ENCODE measurements around the gene ADAMTSL1.

The ADAMTSL1 gene

DNA sequence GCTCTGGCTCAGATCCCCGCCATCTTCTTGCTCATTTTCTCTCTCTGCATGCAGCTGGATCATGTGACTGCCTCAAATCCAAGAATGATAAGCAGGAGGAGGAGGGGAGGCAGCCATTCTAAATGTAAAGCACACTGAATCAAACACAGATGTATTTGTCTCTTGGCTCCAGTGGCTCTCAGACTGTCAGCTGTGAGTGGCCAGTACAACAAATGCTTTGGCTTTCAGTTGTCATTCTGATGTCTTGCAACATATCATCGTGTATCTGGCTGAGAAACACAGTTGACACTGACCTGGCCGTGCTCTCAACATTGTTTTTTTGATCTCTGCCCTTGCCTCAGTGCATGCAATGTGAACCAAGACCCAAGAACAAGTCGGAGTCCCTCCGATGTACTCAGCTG, 233.1 kb downstream of the ADAMTSL1 start:
- Mint-ChIP-seq H3K36me3 (ENCODE audit: low read depth) (no peaks in the 10 kb centered on the region), H3K27ac (no peak overlapping the region), H3K27me3 (no peaks in the 10 kb centered on the region), H3K4me3 (no peak overlapping the region), H3K4me1 (ENCODE audit: low read depth) (no peaks in the 10 kb centered on the region), H3K9me3 (no peaks in the 10 kb centered on the region)

DNA sequence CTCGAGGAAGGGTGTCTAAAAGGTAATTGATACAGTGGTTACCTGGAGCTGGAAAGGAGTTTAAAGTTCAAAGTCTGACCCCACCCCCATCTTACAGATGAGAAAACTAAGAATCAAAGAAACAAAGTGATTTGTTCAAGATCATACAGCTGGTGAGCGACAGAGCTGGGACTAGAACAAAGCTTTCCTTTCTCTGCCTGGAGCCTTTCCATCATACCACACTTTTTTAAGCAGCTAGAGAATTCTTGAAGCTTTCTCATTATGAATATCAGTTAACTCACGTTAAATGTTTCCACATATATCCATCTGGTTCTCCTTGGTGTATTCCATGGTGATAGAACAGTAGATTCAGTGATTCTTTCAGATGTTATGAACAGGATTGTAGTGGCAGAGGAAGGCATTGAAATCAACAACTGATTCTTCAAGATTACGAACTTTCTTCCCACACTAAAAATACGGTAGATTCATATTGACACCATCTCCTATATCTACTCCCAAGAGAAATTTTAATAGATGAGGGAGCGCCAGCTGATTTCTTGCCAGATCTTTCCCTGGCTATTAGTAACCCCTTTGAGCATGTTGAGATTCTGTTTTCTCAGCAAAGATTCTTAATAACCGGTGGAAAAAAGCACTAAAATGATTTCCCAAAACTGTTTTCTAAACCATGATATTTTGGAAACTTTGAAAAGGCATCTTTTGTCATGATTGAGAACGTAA, 233.7 kb downstream of the ADAMTSL1 start:
- no peaks in the 10 kb centered on the region for H3K36me3 Mint-ChIP-seq (ENCODE audit: low read depth)
- H3K27ac Mint-ChIP-seq: no peak overlapping the region
- H3K4me1 Mint-ChIP-seq (ENCODE audit: low read depth): no peaks in the 10 kb centered on the region
- H3K9me3 Mint-ChIP-seq: no peaks in the 10 kb centered on the region
- no peaks in the 10 kb centered on the region for H3K27me3 Mint-ChIP-seq
- H3K4me3 Mint-ChIP-seq: no peak overlapping the region

DNA sequence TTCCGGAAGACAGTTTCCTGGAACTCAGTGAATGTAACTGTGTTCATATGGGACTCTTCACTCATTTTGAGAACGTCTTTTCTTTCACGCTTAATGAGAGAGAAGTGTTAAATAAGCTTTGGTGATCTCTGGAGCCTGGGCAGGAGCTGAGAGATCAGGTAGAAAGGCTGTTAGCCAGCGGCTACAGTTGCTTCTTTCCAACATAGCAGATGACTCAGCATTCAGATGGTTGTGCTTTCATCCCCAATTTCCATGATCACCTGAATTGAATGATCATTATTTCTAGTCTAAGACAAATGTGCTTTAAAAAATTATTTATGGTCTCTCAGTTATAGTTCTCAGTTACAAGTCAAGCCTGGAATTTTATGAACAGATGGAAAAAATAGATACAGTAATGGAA, 234.5 kb downstream of the ADAMTSL1 start:
- Mint-ChIP-seq H3K4me3 (no peak overlapping the region), H3K4me1 (ENCODE audit: low read depth) (no peaks in the 10 kb centered on the region), H3K9me3 (no peaks in the 10 kb centered on the region), H3K27me3 (no peaks in the 10 kb centered on the region), H3K36me3 (ENCODE audit: low read depth) (no peaks in the 10 kb centered on the region), H3K27ac (no peak overlapping the region)

DNA sequence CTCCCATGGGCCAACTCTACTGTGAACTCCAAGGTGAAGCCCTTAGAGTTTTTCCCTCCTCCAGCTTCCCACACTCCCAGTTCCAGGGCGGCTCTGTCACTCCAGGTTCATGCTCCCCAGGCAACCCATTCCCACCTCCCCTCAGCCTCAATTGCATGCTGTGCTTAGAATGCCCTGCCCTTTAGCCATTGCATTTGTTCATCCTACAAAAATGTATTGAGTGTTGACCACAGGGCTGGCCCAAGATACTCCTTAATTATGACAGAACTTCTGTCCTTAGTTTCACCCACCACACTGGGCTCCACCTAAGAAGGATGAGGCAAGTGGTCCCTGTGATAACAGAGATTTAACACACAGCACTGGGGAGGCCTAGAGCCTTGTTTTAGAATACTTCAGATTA, 236.1 kb downstream of the ADAMTSL1 start:
- Mint-ChIP-seq H3K27me3 (no peaks in the 10 kb centered on the region), H3K27ac (no peak overlapping the region), H3K36me3 (ENCODE audit: low read depth) (no peaks in the 10 kb centered on the region), H3K4me3 (no peak overlapping the region), H3K4me1 (ENCODE audit: low read depth) (no peaks in the 10 kb centered on the region), H3K9me3 (no peaks in the 10 kb centered on the region)

DNA sequence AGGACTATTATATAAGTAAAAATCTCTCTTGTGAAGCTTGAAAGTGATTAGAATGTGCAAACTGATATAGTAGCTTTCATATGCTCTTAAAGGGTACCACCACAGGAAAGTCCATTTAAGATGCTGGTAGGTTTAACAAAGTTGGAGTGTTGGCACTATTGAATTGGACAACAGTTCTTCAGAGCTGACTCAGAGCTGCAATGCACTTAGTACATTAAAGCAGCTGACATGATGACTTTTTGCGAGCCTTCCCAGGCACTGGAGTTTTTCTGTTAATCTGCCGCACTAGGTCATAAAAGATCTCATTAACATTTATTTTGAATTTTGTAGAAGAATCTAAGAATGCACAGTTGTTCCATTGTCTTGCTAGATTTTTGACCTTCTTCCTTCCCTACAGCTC, 243.8 kb downstream of the ADAMTSL1 start:
- Mint-ChIP-seq H3K4me1 (ENCODE audit: low read depth) (no peaks in the 10 kb centered on the region), H3K36me3 (ENCODE audit: low read depth) (no peaks in the 10 kb centered on the region), H3K9me3 (no peaks in the 10 kb centered on the region), H3K27me3 (no peaks in the 10 kb centered on the region), H3K4me3 (no peak overlapping the region), H3K27ac (no peak overlapping the region)

DNA sequence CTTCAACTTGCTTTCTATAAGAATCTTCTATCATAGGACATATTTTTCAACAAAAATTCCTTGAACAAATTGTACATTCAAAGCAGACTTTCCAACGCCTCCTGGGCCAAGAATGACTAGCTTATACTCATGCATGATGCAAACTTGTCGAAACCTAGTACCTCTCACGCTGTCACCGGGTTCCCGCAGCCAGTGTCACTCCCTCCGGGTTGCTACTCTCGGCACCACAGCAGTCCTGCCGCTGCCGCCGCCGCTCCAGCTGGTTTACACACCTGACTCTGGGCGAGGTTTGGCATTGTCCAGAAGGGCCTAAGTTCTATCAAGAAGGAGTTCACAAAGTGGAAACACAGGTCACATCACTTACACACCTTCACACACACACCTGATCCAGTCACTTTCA, 244.4 kb downstream of the ADAMTSL1 start:
- H3K4me1 Mint-ChIP-seq (ENCODE audit: low read depth): no peaks in the 10 kb centered on the region
- H3K4me3 Mint-ChIP-seq: no peak overlapping the region
- H3K9me3 Mint-ChIP-seq: no peaks in the 10 kb centered on the region

DNA sequence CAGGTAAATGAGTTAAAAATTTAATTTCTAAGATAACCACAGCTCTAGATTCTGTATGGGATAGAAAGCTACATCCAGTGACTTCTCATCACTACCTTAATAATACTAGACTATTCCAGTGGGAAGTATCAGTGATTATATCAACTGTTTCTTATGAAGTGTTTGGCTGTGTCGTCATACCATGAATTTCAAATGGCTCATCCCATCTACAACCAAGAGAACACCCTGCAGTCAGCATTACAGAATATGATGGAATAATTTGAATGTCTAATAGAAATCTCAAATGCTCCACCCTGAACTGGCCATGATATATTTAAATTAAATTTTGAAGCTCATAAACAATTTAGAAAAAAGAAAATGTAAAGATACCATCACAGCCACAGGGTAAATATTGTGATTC, 245.0 kb downstream of the ADAMTSL1 start:
- Mint-ChIP-seq H3K4me3 (no peak overlapping the region), H3K27ac (no peak overlapping the region), H3K9me3 (no peaks in the 10 kb centered on the region), H3K27me3 (no peaks in the 10 kb centered on the region), H3K4me1 (ENCODE audit: low read depth) (no peaks in the 10 kb centered on the region), H3K36me3 (ENCODE audit: low read depth) (no peaks in the 10 kb centered on the region)

More for the DNA sequence above, 244.4 kb downstream of the ADAMTSL1 start:
- Mint-ChIP-seq H3K27ac (no peak overlapping the region), H3K27me3 (no peaks in the 10 kb centered on the region), H3K36me3 (ENCODE audit: low read depth) (no peaks in the 10 kb centered on the region)

DNA sequence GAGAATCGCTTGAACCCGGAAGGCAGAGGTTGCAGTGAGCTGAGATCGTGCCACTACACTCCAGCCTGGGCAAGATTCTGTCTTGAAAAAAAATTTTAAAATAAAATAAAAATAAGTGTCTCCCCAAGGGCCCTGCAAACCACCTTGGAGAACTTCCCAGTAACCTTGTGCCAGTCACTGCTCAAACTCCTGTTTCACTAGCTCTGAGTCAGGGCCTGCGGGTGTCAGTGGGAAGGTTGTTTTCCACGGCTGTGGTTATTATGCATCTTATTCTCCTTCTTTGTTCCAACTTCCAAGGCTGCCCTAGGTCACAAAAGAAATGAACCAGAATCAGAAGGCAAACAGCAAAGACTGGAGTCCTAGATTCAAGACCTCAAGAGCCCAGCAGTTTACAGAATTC, 246.7 kb downstream of the ADAMTSL1 start:
- Mint-ChIP-seq H3K36me3 (ENCODE audit: low read depth) (no peaks in the 10 kb centered on the region), H3K27ac (no peak overlapping the region), H3K9me3 (no peaks in the 10 kb centered on the region)

DNA sequence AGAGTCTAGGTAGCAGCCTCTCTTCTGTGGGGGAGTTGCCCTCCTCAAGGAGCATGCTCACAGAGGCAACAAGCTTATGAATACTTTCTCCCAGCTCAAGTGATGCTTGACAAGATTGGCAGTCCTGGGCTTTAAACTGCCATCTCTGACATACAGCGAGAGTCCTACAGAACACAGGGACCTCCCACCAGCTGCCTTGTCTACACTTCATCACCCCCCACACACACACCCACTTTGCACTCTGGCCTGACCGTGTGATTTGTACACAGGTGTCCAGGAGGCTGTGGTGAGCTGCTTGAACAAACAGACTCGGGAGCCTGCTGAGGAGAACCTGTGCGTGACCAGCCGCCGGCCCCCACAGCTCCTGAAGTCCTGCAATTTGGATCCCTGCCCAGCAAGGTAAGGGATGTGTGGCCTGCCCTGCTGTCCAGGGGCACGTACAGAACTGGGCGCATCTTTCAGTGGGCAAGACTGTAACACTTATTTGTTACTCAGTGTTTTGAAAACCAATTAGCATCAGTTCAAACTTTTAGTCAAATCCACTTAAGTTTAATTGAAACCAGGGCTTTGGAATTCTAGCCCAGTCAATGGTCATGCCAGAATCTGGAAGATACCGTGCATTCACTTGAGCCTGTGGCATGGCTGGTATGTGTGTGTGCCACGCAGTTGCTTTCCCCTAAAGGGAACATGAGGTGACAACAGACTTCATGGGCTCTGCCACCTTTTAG, 247.5 kb downstream of the ADAMTSL1 start:
- no peaks in the 10 kb centered on the region for H3K9me3 Mint-ChIP-seq
- H3K4me3 Mint-ChIP-seq: no peak overlapping the region
- no peaks in the 10 kb centered on the region for H3K27me3 Mint-ChIP-seq
- no peaks in the 10 kb centered on the region for H3K4me1 Mint-ChIP-seq (ENCODE audit: low read depth)
- H3K36me3 Mint-ChIP-seq (ENCODE audit: low read depth): no peaks in the 10 kb centered on the region
- H3K27ac Mint-ChIP-seq: no peak overlapping the region

More for the DNA sequence above, 246.7 kb downstream of the ADAMTSL1 start:
- H3K4me1 Mint-ChIP-seq (ENCODE audit: low read depth): no peaks in the 10 kb centered on the region
- no peaks in the 10 kb centered on the region for H3K27me3 Mint-ChIP-seq
- H3K4me3 Mint-ChIP-seq: no peak overlapping the region

DNA sequence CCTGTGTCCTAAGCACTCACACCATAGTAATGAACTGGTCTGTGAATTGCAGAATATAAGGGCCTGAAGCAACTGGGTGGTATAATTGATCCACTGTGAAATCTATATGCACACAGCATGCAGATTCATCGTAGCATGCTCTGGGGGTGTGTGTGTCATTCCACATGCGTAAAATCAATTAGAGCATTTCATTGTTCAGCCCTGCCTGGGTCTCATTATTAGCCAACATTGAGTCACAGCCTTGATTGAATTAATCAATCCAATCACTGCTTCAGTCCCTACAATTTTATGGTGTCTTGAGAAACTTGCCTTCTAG, 248.0 kb downstream of the ADAMTSL1 start:
- Mint-ChIP-seq H3K27ac (no peak overlapping the region), H3K4me1 (ENCODE audit: low read depth) (no peaks in the 10 kb centered on the region), H3K36me3 (ENCODE audit: low read depth) (no peaks in the 10 kb centered on the region), H3K9me3 (no peaks in the 10 kb centered on the region), H3K4me3 (no peak overlapping the region), H3K27me3 (no peaks in the 10 kb centered on the region)

DNA sequence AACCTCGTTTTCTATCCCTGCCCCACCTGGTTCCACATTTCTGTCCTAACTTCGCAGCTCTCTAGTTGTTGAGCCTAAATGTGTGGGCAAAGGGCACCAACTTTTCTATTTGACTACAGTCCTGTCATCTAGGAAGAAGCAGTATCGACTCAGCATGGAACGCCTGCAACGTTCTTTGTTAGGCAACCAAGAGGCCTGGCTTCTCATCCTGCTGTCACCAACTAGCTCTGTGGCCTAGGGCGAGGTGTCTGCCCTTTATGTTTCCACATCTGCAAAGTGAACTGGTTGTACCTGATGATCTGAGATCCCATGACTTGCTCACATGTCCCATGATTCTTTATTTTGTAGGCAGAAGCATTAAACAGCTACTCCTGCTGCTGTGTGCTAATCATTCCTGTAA, 248.9 kb downstream of the ADAMTSL1 start:
- no peak overlapping the region for H3K4me3 Mint-ChIP-seq
- peaks cover 4% of the 10 kb centered on the region for H3K27me3 Mint-ChIP-seq
- H3K27ac Mint-ChIP-seq: no peak overlapping the region
- H3K9me3 Mint-ChIP-seq: no peaks in the 10 kb centered on the region
- H3K4me1 Mint-ChIP-seq (ENCODE audit: low read depth): no peaks in the 10 kb centered on the region
- H3K36me3 Mint-ChIP-seq (ENCODE audit: low read depth): no peaks in the 10 kb centered on the region

DNA sequence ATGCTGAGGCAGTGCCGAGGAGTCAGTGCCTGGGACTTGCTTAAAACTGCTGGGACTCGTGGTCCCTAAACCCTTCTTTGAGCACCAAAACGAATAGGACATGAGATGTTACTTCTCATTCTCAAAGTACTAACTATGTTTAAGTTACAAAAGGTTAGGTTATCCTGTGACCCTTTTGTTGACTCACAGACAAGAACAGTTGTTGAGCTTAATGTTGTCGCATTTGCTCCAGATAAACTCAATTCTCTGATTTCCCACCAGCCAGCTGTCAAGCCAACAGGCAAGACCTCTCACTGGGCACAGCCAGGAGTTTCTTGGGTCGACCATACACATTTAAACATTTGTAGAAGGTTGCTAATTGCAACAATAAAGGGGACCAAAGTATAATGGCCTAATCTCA, 249.4 kb downstream of the ADAMTSL1 start:
- Mint-ChIP-seq H3K27me3 (peaks cover 4% of the 10 kb centered on the region), H3K4me1 (ENCODE audit: low read depth) (no peaks in the 10 kb centered on the region), H3K36me3 (ENCODE audit: low read depth) (no peaks in the 10 kb centered on the region), H3K9me3 (no peaks in the 10 kb centered on the region), H3K27ac (no peak overlapping the region), H3K4me3 (no peak overlapping the region)

DNA sequence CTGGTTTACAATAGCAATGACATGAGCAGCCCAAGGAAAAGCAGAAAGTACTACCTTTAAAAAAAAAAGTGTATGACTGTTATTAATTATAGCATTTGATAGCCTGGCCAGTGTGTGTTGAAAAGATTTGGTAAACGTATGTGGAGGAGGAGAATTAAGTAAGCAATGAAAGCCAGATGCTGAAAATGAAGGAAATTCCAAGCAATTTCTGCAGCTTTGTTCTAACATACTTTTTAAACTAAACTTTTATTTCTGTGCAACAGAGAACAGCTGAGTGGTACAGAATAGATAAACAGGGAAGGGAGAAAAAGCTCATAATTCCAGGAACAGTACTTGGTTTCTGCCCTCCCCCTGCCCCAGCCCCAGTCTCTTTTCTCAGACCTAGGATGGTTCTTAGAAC, 252.6 kb downstream of the ADAMTSL1 start:
- H3K27me3 Mint-ChIP-seq: peaks cover 4% of the 10 kb centered on the region
- no peaks in the 10 kb centered on the region for H3K9me3 Mint-ChIP-seq
- H3K4me3 Mint-ChIP-seq: no peak overlapping the region
- H3K4me1 Mint-ChIP-seq (ENCODE audit: low read depth): no peaks in the 10 kb centered on the region
- H3K36me3 Mint-ChIP-seq (ENCODE audit: low read depth): no peaks in the 10 kb centered on the region
- no peak overlapping the region for H3K27ac Mint-ChIP-seq

DNA sequence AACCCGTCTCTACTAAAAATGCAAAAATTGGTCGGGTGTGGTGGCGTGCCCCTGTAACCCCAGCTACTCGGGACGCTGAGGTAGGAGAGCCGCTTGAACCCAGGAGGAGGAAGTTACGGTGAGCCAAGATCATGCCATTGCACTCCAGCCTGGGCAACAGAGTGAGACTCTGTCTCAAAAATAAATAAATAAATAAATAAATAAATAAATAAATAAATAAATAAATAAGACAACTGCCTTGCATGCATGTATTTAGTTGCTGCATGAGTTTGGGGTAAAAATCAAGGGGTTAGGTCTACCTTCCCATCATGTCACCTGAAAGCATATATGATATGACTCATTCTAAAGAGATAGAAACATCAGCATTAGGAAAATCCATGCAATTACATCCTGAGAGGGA, 254.0 kb downstream of the ADAMTSL1 start:
- Mint-ChIP-seq H3K27me3 (peaks cover 7% of the 10 kb centered on the region), H3K27ac (no peak overlapping the region), H3K36me3 (ENCODE audit: low read depth) (no peaks in the 10 kb centered on the region), H3K4me1 (ENCODE audit: low read depth) (no peaks in the 10 kb centered on the region), H3K9me3 (peaks cover 5% of the 10 kb centered on the region), H3K4me3 (no peak overlapping the region)

DNA sequence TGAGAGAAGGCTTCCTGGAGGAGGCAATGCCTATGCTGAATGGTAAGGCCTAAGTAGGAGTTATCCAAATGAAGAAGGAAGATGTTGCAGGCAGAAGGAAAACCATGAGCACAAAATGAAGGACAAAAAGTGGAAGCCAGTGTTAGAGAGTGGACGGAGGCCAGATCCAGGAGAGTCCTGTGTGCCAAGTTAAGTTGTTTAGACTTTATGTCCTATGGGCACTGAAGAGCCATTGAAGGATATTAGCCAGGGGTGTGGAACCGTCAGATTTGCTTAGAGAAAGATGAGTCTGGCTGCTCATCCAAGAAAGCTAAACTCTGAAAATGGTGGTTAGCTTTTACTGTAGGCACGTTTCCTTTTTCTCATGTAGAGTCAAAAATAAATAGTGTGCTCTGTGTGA, 254.7 kb downstream of the ADAMTSL1 start:
- no peaks in the 10 kb centered on the region for H3K4me1 Mint-ChIP-seq (ENCODE audit: low read depth)
- H3K27ac Mint-ChIP-seq: no peak overlapping the region
- no peak overlapping the region for H3K4me3 Mint-ChIP-seq
- H3K36me3 Mint-ChIP-seq (ENCODE audit: low read depth): no peaks in the 10 kb centered on the region
- peaks cover 7% of the 10 kb centered on the region for H3K27me3 Mint-ChIP-seq
- H3K9me3 Mint-ChIP-seq: peaks cover 5% of the 10 kb centered on the region

DNA sequence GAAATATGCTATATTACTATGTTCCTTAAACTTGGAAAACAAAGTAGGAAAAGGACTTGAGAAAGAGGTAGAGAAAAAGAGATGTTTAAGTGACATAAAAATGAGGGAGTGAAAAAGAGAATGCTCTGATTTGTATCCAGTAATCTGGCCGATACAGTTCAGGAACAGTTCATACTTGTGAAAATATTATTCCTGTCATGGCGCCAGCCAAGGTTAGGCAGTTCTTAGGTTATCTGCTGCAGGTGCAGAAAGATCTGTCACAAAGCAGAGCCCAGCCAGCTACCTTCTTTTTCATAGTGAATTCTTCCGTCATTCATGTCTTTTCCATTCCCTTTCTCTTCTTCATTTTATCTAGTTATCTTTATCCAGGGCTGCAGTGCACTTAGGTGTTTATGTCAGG, 256.3 kb downstream of the ADAMTSL1 start:
- Mint-ChIP-seq H3K4me1 (ENCODE audit: low read depth) (no peaks in the 10 kb centered on the region), H3K36me3 (ENCODE audit: low read depth) (no peaks in the 10 kb centered on the region), H3K9me3 (peaks cover 5% of the 10 kb centered on the region)

More for the DNA sequence above, 256.3 kb downstream of the ADAMTSL1 start:
- no peak overlapping the region for H3K4me3 Mint-ChIP-seq
- H3K27me3 Mint-ChIP-seq: peaks cover 7% of the 10 kb centered on the region
- no peak overlapping the region for H3K27ac Mint-ChIP-seq

Measured in stimulated activated naive CD8-positive, alpha-beta T cell treated with anti-CD3 and anti-CD28 coated beads, Interleukin-15, Interleukin-2, amounts not matched to agents 100 ng/mL and 50 ng/mL, for 24 hours (primary cell).